A673 (cell line): Measurements from ENCODE around the gene CTSD.

ENCODE experiments used
- EZH2 ChIP-seq: fragments of 200-600 bp; sonication (generic); IDR thresholded peaks from 2 replicates; pipeline ENCODE4 v1.6.1; 2017; ENCODE audit warnings: borderline replicate concordance, low read depth, mild to moderate bottlenecking, mixed read lengths, antibody characterized with exemption, low read length; ENCODE audit not compliant: poor library complexity, severe bottlenecking
- TF ChIP-seq, protein P1 (sequence below): fragments of 300-800, 200-600 bp; sonication (generic); conservative IDR thresholded peaks from 2 replicates; pipeline ENCODE4 v1.5.1; 2017; ENCODE audit warnings: low read depth, mild to moderate bottlenecking, antibody characterized with exemption, low read length, moderate library complexity, mixed read lengths

DNA sequence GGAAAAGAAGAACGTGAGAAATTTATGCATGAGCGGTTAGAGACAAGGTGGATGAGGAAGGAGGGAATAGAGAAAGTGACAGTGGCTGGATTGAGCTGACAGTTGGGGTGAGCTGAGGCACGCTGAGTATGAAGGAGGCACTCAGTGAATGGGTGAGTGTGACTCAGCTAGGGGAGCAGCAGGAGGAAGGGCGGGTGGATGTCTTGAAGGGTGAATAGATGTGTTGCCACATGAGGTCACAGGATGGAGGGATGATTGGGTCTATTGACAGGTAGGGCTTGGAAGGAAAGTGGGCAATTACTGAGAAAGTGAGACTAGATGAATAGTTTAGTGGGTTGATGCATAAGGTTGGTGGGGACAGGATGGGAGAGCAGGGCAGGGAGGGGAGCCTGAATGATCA lies 21.4 kb downstream of the CTSD start:
- no peak for TF ChIP-seq EZH2
- TF ChIP-seq, protein P1, sequence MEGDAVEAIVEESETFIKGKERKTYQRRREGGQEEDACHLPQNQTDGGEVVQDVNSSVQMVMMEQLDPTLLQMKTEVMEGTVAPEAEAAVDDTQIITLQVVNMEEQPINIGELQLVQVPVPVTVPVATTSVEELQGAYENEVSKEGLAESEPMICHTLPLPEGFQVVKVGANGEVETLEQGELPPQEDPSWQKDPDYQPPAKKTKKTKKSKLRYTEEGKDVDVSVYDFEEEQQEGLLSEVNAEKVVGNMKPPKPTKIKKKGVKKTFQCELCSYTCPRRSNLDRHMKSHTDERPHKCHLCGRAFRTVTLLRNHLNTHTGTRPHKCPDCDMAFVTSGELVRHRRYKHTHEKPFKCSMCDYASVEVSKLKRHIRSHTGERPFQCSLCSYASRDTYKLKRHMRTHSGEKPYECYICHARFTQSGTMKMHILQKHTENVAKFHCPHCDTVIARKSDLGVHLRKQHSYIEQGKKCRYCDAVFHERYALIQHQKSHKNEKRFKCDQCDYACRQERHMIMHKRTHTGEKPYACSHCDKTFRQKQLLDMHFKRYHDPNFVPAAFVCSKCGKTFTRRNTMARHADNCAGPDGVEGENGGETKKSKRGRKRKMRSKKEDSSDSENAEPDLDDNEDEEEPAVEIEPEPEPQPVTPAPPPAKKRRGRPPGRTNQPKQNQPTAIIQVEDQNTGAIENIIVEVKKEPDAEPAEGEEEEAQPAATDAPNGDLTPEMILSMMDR: no peak
